Endothelial cell of umbilical vein (primary cell): Measurements from ENCODE around the gene QRICH2. TPM values are rescaled to one million over a fixed set of nuclear protein-coding genes. Genes with fewer than 3 reads are reported as not detected.

ENCODE experiments used
- BruUV-seq: library from RNA; stranded (reverse); fragments of 400-500 nt; replicated peaks from 2 replicates; lab custom pipeline; 2021; lab: Mats Ljungman, UMichigan
- CTCF ChIA-PET: fragments of 300-600, 350-600 bp; sonication (Branson Sonifier 250); formaldehyde crosslinking; loops from one replicate; lab custom pipeline; 2021; ENCODE audit warnings: antibody characterized with exemption, inconsistent platforms; lab: Charles Lee
- POLR2A ChIA-PET: fragments of 300-600, 350-600 bp; sonication (Branson Sonifier 250); formaldehyde crosslinking; loops from one replicate; lab custom pipeline; 2021; ENCODE audit warnings: antibody characterized with exemption, inconsistent platforms; lab: Charles Lee
- DNase-seq: peaks from one replicate; pipeline ENCODE4 v3.0.0-alpha.2; 2011; ENCODE audit warnings: low read depth, low spot score
- FAIRE-seq: peaks from 2 replicates; lab custom pipeline; 2011; peaks lifted over from hg19 to GRCh38; lab: Jason Lieb, UNC
- H2AFZ ChIP-seq: 2 replicates; pipeline ENCODE4 v1.6.0; 2012; ENCODE audit warnings: low read depth, low read length, control low read depth, inconsistent platforms
- H3K27ac ChIP-seq: 2 replicates; pipeline ENCODE4 v1.5.1; 2011; ENCODE audit warnings: low read depth, mild to moderate bottlenecking, control low read depth, low read length, moderate library complexity; ENCODE audit not compliant: insufficient read depth
- H3K27me3 ChIP-seq, 2 experiments: 2 replicates each; pipeline versions ENCODE4 v1.6.0 to v1.6.1; 2011; ENCODE audit warnings: low read length in 2 of 2, mixed read lengths in 1 of 2; ENCODE audit not compliant: control insufficient read depth in 2 of 2, insufficient read depth in 2 of 2
- H3K36me3 ChIP-seq, 2 experiments: 2 replicates in 1 of 2; 3 replicates in 1 of 2; pipeline ENCODE4 v1.5.1; 2011; ENCODE audit warnings: low read length in 2 of 2, mild to moderate bottlenecking in 1 of 2, moderate library complexity in 1 of 2; ENCODE audit not compliant: control insufficient read depth in 2 of 2, insufficient read depth in 2 of 2; ENCODE audit errors: extremely low read depth in 1 of 2
- H3K4me1 ChIP-seq: 3 replicates; pipeline ENCODE4 v1.5.1; 2011; ENCODE audit warnings: mild to moderate bottlenecking, low read length; ENCODE audit not compliant: control insufficient read depth, insufficient read depth; ENCODE audit errors: extremely low read depth
- H3K4me2 ChIP-seq: 2 replicates; pipeline ENCODE4 v1.6.1; 2011; ENCODE audit warnings: low read length, control low read depth, mixed read lengths; ENCODE audit not compliant: insufficient read depth
- H3K4me3 ChIP-seq, 3 experiments: fragments of 200-600 bp in 1 of 3; sonication (generic), shearing (Covaris generic) in 1 of 3; replicated peaks in 1 of 3; 2 replicates each; pipeline ENCODE4 v1.5.1; 2011 to 2016; ENCODE audit warnings: control low read depth in 3 of 3, low read length in 3 of 3, mild to moderate bottlenecking in 2 of 3, inconsistent platforms in 1 of 3, low read depth in 1 of 3, moderate library complexity in 1 of 3; ENCODE audit not compliant: insufficient read depth in 1 of 3
- H3K79me2 ChIP-seq: 2 replicates; pipeline ENCODE4 v1.6.0; 2012; ENCODE audit warnings: low read length, inconsistent platforms; ENCODE audit not compliant: control insufficient read depth, insufficient read depth
- H3K9ac ChIP-seq: replicated peaks from 2 replicates; pipeline ENCODE3; 2011; ENCODE audit warnings: low read length, control low read depth; ENCODE audit not compliant: insufficient read depth; ENCODE audit errors: extremely low read depth
- H3K9me1 ChIP-seq: replicated peaks from 3 replicates; pipeline ENCODE4 v1.6.0; 2011; ENCODE audit warnings: mild to moderate bottlenecking, low read length; ENCODE audit not compliant: control insufficient read depth, insufficient read depth; ENCODE audit errors: extremely low read depth
- H3K9me3 ChIP-seq: replicated peaks from 2 replicates; pipeline ENCODE4 v1.5.1; 2012; ENCODE audit warnings: low read length, inconsistent platforms; ENCODE audit not compliant: control insufficient read depth, insufficient read depth
- H4K20me1 ChIP-seq: replicated peaks from 2 replicates; pipeline ENCODE3; 2011; ENCODE audit warnings: mild to moderate bottlenecking, low read length; ENCODE audit not compliant: control insufficient read depth, insufficient read depth; ENCODE audit errors: extremely low read depth
- EZH2 ChIP-seq: IDR thresholded peaks from 2 replicates; pipeline ENCODE4 v1.6.1; 2012; ENCODE audit warnings: borderline replicate concordance, low read depth, mild to moderate bottlenecking, moderate library complexity, low read length, inconsistent platforms; ENCODE audit not compliant: severe bottlenecking
- FOS ChIP-seq: IDR thresholded peaks from 2 replicates; pipeline ENCODE4 v1.6.1; 2011; ENCODE audit warnings: mild to moderate bottlenecking, low read length, moderate library complexity, borderline replicate concordance; ENCODE audit not compliant: insufficient read depth
- GATA2 ChIP-seq: IDR thresholded peaks from 2 replicates; pipeline ENCODE4 v1.7.0; 2011; ENCODE audit warnings: low read depth, mild to moderate bottlenecking, moderate library complexity, mixed read lengths, low read length; ENCODE audit not compliant: insufficient read length, insufficient read depth
- JUN ChIP-seq: IDR thresholded peaks from 2 replicates; pipeline ENCODE4 v1.6.1; 2011; ENCODE audit warnings: borderline replicate concordance, low read depth; ENCODE audit not compliant: insufficient read length, insufficient read depth
- MYC ChIP-seq: IDR thresholded peaks from one replicate; pipeline ENCODE4 v1.6.1; 2011; ENCODE audit warnings: mild to moderate bottlenecking, low read depth, low read length
- POLR2A ChIP-seq: IDR thresholded peaks from 2 replicates; pipeline ENCODE4 v1.6.1; 2012; ENCODE audit warnings: low read depth, mild to moderate bottlenecking, control low read depth, low read length
- POLR2AphosphoS5 ChIP-seq: IDR thresholded peaks from 2 replicates; pipeline ENCODE4 v1.6.1; 2012; ENCODE audit warnings: low read depth, mild to moderate bottlenecking, control low read depth, low read length, moderate library complexity; ENCODE audit not compliant: insufficient read depth
- dilution Hi-C: fragments of 300-500 bp; cut with MboI; formaldehyde crosslinking; loops from one replicate; pipeline ENCODE4 v1.15.0; 2019; ENCODE audit warnings: low sequenced_read_pairs; ENCODE audit not compliant: extremely low pct_ligation_motif_present
- intact Hi-C: fragments of 100-400 bp; cut with micrococcal nuclease; formaldehyde crosslinking; loops from one replicate; pipeline ENCODE4 v1.10.0; 2022
- polyA plus RNA-seq, 4 experiments: library from polyadenylated mRNA; depleted of rRNA in 3 of 4; stranded (reverse) in 3 of 4; unstranded in 1 of 4; fragments of >200 nt; gene quantifications; 2 replicates each; pipeline versions ENCODE4 v1.2.1 to v1.2.3, GENCODE V29; 2011 to 2012; ENCODE audit warnings: missing spikeins in 1 of 4
- total RNA-seq: library from RNA; stranded (reverse); gene quantifications from 2 replicates; pipeline ENCODE4 v1.2.3, GENCODE V29; 2021
- TF ChIP-seq, protein P1 (sequence below), 2 donors: IDR thresholded peaks; 1 replicate in 1 of 2; 2 replicates in 1 of 2; pipeline ENCODE4 v1.5.1; 2011; ENCODE audit warnings: low read length in 2 of 2, mild to moderate bottlenecking in 2 of 2, moderate library complexity in 2 of 2, control low read depth in 1 of 2, inconsistent platforms in 1 of 2, low read depth in 1 of 2; ENCODE audit not compliant: insufficient read depth in 1 of 2; ENCODE audit errors: extremely low read depth in 1 of 2
- TF ChIP-seq, protein P2 (sequence below): IDR thresholded peaks from 2 replicates; pipeline ENCODE4 v1.6.1; 2011; ENCODE audit not compliant: insufficient read depth, insufficient read length

Gene QRICH2
- total and polyA plus RNA-seq, 2 donors (not counting 3 experiments of a cell fraction or from before 2014, with no cell fraction given): 6.7 to 9.6 TPM

DNA sequence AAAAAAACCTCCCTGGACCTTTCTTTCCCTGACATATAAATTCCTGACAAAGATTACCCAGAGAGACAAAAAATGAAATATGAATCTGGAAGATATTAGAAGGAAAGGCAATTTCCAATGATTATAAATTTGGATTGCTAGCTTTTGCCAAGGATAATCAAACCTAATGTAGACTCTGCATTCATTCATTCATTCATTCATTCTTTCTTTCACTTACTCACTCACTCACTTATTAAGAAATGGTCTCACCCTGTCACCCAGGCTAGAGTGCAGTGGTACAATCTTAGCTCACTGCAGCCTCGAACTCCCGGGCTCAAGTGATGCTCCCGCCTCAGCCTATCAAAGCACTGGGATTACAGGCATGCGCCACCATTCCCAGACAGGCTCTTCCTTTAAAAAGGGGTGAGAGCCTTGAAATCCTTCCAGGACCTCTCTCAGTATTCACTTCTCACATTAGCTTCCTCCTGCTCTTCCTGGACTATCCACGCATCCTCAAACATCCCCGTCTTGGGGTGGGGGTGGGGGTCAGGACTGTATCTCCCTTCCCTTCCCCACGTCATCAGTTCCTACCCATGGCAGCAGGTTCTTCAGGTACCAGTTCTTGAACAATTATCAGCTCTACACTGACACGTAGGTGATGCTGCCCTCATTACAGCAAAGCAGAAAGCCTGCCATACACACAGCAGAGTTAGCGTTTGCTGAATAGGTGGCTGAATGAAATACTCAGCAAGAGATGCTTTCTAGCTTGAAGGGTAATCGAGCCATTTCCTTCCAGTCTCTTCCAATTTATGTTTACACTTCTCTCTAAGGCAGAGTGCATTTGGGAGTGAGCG is 25.8 kb upstream of the QRICH2 start:
- CTCF ChIA-PET: interaction anchor here (0.6 to 3.4 kb wide), 5 partner anchors 18 to 64 kb away, joined by 3 to 17 read pairs (median 3); no protein-coding TSS in a partner anchor
- peaks cover 27% of the 10 kb centered on the region for H3K79me2 ChIP-seq
- H3K36me3 ChIP-seq: peaks cover 7 to 11% of the 10 kb centered on the region in 2 experiments
- H3K4me2 ChIP-seq: no peak overlapping the region
- H4K20me1 ChIP-seq: no peaks in the 10 kb centered on the region
- FAIRE-seq (no peak), DNase-seq (no peak)
- H3K4me1 ChIP-seq: no peaks in the 10 kb centered on the region
- no peaks in the 10 kb centered on the region for H3K27me3 ChIP-seq
- no peak overlapping the region for H2AFZ ChIP-seq
- no peak overlapping the region for H3K27ac ChIP-seq
- POLR2A ChIA-PET: no interaction called here
- no peak overlapping the region for H3K9ac ChIP-seq
- no peaks in the 10 kb centered on the region for H3K9me1 ChIP-seq
- intact Hi-C loops (no loop called here), dilution Hi-C loops (no loop called here)
- TF ChIP-seq GATA2: no peak
- no peak for TF ChIP-seq POLR2A
- TF ChIP-seq JUN: no peak
- TF ChIP-seq, protein P1, sequence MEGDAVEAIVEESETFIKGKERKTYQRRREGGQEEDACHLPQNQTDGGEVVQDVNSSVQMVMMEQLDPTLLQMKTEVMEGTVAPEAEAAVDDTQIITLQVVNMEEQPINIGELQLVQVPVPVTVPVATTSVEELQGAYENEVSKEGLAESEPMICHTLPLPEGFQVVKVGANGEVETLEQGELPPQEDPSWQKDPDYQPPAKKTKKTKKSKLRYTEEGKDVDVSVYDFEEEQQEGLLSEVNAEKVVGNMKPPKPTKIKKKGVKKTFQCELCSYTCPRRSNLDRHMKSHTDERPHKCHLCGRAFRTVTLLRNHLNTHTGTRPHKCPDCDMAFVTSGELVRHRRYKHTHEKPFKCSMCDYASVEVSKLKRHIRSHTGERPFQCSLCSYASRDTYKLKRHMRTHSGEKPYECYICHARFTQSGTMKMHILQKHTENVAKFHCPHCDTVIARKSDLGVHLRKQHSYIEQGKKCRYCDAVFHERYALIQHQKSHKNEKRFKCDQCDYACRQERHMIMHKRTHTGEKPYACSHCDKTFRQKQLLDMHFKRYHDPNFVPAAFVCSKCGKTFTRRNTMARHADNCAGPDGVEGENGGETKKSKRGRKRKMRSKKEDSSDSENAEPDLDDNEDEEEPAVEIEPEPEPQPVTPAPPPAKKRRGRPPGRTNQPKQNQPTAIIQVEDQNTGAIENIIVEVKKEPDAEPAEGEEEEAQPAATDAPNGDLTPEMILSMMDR (IDR thresholded peaks at IDR 0.05; ENCODE audit: extremely low read depth in 1 of 2, insufficient read depth in 1 of 2, low read depth in 1 of 2, low read length in 2 of 2): no peak
- no peak for TF ChIP-seq POLR2AphosphoS5
- no peak for TF ChIP-seq MYC
- TF ChIP-seq FOS: no peak
- TF ChIP-seq, protein P2, sequence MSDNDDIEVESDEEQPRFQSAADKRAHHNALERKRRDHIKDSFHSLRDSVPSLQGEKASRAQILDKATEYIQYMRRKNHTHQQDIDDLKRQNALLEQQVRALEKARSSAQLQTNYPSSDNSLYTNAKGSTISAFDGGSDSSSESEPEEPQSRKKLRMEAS: no peak
- no peak for TF ChIP-seq EZH2
- H3K9me3 ChIP-seq: no peaks in the 10 kb centered on the region
- no TSS peak for BruUV-seq
- H3K4me3 ChIP-seq: no peak overlapping the region
